NCI-H1048 (cell line): ENCODE data around the gene RXYLT1.
"Not testable (repeated sequence)": the region's sequence is repeated elsewhere in the genome, so short reads cannot be mapped to it uniquely, and the experiment has no call there.

ENCODE experiments used
- DNase-seq: peaks from one replicate; lab custom pipeline; 2025; lab: John Stamatoyannopoulos, UW

Gene RXYLT1

GRCh38 chr12:63779498-63780481, at the start of gene RXYLT1:
TSS of gene RXYLT1 (plus strand) at chr12:63779909. CDS start at chr12:63779961, 52 bp downstream.
- DNase-seq: peak; percentile 60

GRCh38 chr12:63732779-63733178, 46.9 kb upstream of the RXYLT1 start:
- DNase-seq: not testable (repeated sequence)

- DNase-seq: not testable (repeated sequence)
These were observed 46.1 kb upstream of the RXYLT1 start for GRCh38 chr12:63733585-63733984.

DNA sequence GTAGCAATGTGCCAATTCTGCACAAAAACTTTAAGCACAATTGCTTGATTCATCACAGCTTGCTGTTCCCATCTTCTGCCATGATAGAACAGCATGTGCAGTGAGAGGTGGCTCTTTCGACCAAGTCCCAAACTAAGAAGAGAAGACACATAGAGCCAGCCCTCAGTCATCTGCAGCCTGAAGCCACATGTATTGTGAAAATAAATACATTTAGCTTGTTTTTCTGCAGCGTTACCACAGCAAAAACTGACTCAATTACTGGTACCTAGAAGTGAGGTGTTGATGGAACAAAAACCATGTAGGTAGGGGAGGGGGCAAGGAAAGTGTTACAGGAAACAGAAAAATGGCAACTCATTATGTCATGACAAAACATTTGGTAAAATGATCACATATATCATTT, 39.2 kb upstream of the RXYLT1 start:
- DNase-seq: not testable (repeated sequence)

GRCh38 chr12:63741431-63741830, 38.3 kb upstream of the RXYLT1 start:
- not testable (repeated sequence) for DNase-seq

DNA sequence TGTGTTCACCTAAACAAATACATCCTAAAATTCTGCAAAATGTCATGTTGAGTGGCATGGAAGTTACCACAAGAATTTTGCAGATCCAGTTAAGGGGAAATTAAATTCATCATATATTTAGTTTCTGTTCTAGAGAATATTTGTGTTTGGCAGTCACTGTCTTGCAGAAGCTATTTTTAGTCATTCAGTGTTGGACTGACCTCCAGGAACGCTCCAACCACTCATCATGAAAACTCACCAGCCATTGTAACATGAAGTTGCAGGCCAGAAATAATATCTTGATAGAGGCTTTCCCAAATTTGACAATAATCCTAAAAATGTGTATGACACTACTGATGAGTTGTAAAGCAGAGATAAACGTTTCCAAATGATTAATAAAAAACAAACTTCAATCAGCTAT, 35.6 kb upstream of the RXYLT1 start:
- DNase-seq: not testable (repeated sequence)

DNA sequence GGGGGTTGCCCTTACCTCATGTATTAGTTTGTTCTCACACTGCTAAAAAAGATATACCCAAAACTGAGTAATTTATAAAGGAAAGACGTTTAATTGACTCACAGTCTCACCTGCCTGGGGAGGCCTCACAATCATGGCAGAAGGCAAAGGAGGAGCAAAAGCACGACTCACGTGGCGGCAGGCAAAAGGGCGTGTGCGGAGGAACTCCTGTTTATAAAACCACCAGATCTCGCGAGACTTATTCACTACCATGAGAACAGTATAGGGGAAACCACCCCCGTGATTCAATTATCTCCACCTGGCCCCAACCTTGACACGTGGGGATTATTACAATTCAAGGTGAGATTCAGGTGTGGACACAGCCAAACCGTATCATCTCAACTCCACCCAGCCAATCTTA, 33.2 kb upstream of the RXYLT1 start:
- not testable (repeated sequence) for DNase-seq

DNA sequence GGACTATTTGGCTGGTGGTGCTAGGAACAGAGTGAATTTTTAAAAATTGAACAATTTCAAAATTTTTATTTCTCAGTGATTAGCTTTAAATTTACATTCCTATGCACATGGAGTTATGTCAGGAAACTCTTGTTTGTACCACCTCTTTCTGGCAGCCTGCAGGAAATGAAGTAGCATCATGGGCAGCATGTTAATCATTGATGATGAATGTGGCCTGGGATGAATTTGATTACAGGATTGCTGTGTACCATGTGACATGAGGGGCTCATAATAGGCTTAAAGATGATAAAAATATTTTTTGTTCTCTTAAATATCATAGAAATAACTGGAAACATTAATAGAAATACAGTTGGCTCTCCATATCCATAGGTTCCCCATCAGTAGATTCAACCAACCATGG, 32.6 kb upstream of the RXYLT1 start:
- not testable (repeated sequence) for DNase-seq

GRCh38 chr12:63747553-63747952, 32.2 kb upstream of the RXYLT1 start:
- DNase-seq: no peak

DNA sequence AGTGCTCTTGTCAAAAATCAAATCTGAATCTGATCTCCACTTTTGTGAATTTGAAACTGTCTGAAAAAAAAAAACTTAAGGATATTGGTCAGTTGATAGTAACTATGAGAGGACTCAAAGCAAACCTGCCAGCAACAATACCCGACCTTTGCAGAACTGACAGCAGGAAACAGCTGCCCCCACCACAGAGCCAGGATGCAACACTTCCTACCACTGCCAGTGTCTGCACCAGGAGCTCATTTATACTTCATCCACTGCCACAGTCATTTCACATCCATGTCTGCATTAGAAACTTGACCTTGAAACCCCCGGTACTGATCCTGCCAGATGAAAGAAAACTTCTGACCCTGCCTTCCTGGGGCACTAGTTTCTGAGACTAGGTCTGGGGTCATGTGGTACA, 27.4 kb upstream of the RXYLT1 start:
- DNase-seq: no peak

- no peak for DNase-seq
These were observed 26.9 kb upstream of the RXYLT1 start for GRCh38 chr12:63752841-63753240.

DNA sequence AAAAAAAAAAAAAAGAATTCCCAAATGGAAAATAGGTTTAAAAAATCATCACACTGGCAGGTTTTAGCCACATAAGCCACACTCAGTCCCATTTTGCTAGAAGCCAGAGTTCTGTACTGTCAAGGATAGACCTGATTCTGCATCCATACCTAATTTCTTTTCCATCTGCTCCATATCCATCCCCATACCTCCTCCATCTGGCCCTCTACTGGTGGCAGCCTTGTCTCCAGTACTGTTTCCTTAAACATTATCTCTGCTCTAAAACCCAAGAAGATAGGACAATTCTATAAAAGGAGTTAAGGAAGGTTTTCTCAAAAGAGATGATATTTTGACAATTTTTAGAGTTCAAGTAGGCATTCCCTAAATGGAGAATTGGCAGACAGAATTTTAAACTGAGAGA, 26.0 kb upstream of the RXYLT1 start:
- no peak for DNase-seq

GRCh38 chr12:63764481-63764880, 15.2 kb upstream of the RXYLT1 start:
- no peak for DNase-seq

- DNase-seq: no peak
These were observed 13.2 kb upstream of the RXYLT1 start for GRCh38 chr12:63766498-63766897.

- no peak for DNase-seq
These were observed 9.3 kb upstream of the RXYLT1 start for GRCh38 chr12:63770375-63770774.

- no peak for DNase-seq
These were observed 2.4 kb upstream of the RXYLT1 start for GRCh38 chr12:63777340-63777739.

DNA sequence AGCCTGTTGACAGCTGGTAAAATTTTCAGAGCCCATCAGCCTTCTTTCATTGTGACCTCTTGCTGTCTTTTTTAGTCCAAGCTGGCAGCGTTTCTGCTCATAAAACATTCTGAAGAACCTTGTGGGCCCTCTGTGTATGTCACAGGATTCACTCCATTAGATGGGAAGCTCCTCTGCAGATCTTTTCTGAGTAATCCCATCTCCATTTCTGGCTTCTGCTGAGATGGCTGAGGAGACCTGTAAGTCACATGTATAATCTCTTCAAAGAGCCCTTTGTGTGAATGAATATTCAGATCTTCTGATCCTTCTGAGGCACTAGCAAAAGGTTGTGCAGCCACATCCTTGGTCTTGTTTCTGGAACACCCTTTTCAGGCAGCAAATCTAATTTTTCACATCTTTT, 2.8 kb downstream of the RXYLT1 start:
- DNase-seq: no peak

- DNase-seq: no peak
These were observed 7.6 kb downstream of the RXYLT1 start for GRCh38 chr12:63787306-63787705.

DNA sequence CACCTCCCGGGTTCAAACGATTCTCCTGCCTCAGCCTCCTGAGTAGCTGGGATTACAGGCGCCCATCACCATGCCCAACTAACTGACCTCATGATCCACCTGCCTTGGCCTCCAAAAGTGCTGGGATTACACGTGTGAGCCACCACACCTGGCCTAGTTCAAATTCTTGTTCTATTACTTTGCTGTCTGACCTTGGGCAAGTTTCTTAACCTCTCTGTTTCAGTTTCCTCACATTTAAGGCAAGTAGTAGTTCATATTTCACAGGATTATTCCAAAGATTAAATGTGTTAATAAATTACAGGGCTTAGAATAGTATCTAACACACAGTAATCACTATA, 10.9 kb downstream of the RXYLT1 start:
- no peak for DNase-seq

- no peak for DNase-seq
These were observed 12.6 kb downstream of the RXYLT1 start for GRCh38 chr12:63792338-63792737.

DNA sequence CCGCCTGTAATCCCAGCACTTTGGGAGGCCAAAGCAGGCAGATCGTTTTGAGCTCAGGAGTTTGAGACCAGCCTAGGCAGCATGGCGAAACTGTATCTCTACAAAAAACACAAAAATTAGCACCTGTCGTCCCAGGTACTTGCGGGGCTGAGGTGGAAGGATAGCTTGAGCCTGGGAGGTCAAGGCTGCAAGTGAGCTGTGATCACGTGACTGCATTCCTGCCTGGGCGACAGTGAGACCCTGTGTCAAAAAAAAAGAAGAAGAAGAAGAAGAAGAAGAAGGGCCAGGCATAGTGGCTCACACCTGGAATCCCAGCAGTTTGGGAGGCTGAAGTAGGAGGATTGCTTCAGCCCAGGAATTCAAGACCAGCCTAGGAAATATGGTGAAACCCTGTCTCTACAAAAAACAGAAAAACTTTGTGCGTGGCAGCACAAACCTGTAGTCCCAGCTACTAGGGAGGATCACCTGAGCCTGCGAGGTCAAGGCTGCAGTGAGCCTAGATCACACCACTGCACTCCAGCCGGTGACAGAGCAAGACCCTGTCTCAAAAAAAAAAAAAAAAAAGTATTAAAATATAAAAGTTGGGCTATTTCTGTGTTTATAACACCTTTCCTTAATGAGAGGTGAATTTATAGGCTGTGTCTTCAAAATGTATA, 15.5 kb downstream of the RXYLT1 start:
- DNase-seq: no peak

DNA sequence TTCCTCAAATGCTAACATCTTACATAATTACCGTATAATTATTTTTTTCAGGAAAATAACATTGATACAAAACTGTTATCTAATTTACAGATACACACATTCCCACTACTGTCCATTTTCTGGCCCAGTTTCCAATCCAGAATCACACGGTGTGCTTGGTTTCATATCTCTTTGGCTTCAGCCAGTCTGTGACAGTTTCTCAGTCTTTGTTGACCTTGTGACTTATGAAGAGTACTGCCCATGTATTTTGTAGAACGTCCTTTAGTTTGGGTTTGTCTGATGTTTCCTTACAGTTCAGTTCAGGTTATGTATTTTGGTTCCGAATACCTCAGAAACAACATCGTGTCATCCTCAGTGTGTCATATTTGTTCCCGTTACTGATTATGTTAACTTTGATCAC, 16.2 kb downstream of the RXYLT1 start:
- no peak for DNase-seq

GRCh38 chr12:63802012-63802608, 22.4 kb downstream of the RXYLT1 start:
- DNase-seq: no peak
